SK-N-MC (cell line): ENCODE results near the gene ACOT13.
"Not testable (repeated sequence)": the region's sequence is repeated elsewhere in the genome, so short reads cannot be mapped to it uniquely, and the experiment has no call there.

Experiments used
- DNase-seq: peaks from one replicate; pipeline ENCODE4 v3.0.0-alpha.2; 2011; ENCODE audit warnings: low read depth, low spot score
- H3K27ac ChIP-seq: fragments of 200-600 bp; sonication (generic); 2 replicates; pipeline ENCODE4 v1.5.1; 2016; ENCODE audit warnings: mixed run types
- H3K36me3 ChIP-seq: fragments of 200-600 bp; sonication (generic); 2 replicates; pipeline ENCODE4 v1.6.1; 2017; ENCODE audit warnings: antibody characterized with exemption, low read length, mixed read lengths; ENCODE audit not compliant: insufficient read depth
- H3K4me3 ChIP-seq: fragments of 200-600 bp; sonication (generic); 2 replicates; pipeline ENCODE4 v1.5.1; 2016
- H3K9ac ChIP-seq: fragments of 200-600 bp; sonication (generic); 2 replicates; pipeline ENCODE4 v1.8.0; 2017; ENCODE audit warnings: mixed run types, mixed read lengths; ENCODE audit not compliant: insufficient read length
- H3K9me3 ChIP-seq: fragments of 200-600 bp; sonication (generic); 2 replicates; pipeline ENCODE4 v1.6.1; 2017; ENCODE audit warnings: low read depth, mild to moderate bottlenecking, antibody characterized with exemption, low read length, moderate library complexity, mixed read lengths
- EZH2 ChIP-seq: fragments of 200-600 bp; sonication (generic); IDR thresholded peaks from one replicate; pipeline ENCODE4 v1.6.1; 2017; ENCODE audit warnings: antibody characterized with exemption
- FOXP2 ChIP-seq: optimal IDR thresholded peaks from 2 replicates; pipeline ENCODE3; 2011; ENCODE audit warnings: mild to moderate bottlenecking, moderate library complexity; ENCODE audit not compliant: insufficient read depth; ENCODE audit errors: extremely low read length, control extremely low read depth
- POLR2AphosphoS5 ChIP-seq: IDR thresholded peaks from 2 replicates; pipeline ENCODE4 v1.6.1; 2012; ENCODE audit warnings: mild to moderate bottlenecking, low read depth, low read length, borderline replicate concordance

ACOT13 gene

GRCh38 chr6:24666097-24666640 is 708 bp upstream of the ACOT13 start:
- Histone ChIP-seq H3K27ac (no peak overlapping the region), H3K9ac (peak overlapping the region; percentile 87), H3K4me3 (peak overlapping the region; percentile 97), H3K36me3 (peaks cover 34% of the 10 kb centered on the region), H3K9me3 (no peaks in the 10 kb centered on the region)
- no peak for DNase-seq
- TF ChIP-seq EZH2: no peak
- no peak for TF ChIP-seq FOXP2
- TF ChIP-seq POLR2AphosphoS5: no peak

DNA sequence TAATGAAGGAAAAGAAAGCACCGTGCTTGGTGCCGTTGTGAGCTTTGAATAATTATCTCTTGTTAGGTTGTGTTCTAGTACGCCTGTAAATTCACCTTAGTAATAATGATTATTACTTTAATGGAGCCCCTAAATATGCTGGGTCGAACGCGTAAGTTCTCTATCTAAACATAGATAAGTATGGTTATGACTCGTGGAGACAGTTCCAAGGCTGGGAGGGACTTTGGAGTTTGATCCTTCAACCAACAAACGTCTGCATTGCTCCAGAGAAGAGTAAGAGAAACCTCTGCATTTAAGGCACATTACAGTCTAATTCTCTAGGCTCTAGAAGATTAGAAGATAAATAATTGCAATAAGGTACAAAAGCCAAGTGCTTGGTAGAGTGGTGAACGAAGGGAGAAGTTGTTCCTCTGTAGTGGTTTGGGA is 514 bp downstream of the ACOT13 start:
- peak overlapping the region; percentile 97 for H3K9ac ChIP-seq
- peak overlapping the region; percentile 72 for H3K27ac ChIP-seq
- TF ChIP-seq FOXP2 (no peak), POLR2AphosphoS5 (no peak), EZH2 (no peak)
- no peaks in the 10 kb centered on the region; the same call in 1 of the 2 replicates for H3K9me3 ChIP-seq
- H3K36me3 ChIP-seq: peaks cover 31% of the 10 kb centered on the region
- no peak for DNase-seq
- H3K4me3 ChIP-seq: peak overlapping the region; percentile 97

DNA sequence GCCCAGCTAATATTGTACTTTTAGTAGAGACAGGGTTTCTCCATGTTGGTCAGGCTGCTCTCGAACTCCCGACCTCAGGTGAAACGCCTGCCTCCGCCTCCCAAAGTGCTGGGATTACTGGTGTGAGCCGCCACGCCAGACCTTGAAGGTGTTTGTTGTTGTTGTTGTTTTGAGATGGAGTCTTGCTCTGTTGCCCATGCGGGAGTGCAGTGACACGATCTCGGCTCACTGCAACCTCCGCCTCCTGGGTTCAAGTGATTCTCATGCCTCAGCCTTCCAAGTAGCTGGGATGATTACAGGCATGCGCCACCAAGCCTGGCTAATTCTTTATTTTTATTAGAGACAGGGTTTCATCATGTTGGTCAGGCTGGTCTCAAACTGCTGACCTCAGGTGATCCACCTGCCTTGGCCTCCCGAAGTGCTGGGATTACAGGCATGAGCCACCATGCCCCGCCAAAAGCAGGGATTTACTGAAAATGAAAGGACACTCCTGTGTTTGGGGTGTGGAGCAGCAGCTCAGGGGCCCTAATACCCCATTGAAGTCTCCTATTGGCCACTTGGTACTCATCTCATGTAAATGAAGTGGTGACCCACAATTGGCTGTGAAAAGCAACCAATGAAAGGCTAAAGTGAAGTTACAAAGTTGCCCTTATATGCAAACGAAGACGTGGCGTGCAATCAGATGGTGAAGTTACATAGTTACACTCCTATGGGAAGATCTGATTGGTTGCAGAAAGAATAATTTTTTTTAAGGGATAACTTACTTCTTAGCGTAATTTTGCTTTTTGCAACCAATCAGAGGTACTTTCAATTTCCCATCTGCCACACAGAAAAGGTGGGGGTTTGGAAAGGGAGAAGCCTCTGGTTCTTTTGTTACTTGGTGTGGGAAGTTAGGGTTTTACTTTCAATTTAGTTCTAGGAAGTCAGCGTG is 1.5 kb downstream of the ACOT13 start:
- DNase-seq, H3K27ac ChIP-seq, H3K9ac ChIP-seq, H3K9me3 ChIP-seq: not testable (repeated sequence)
- Histone ChIP-seq H3K4me3 (peak overlapping the region; percentile 97), H3K36me3 (peaks cover 22% of the 10 kb centered on the region)

- no peak for DNase-seq
- H3K9ac ChIP-seq: no peak overlapping the region
- no peak for TF ChIP-seq FOXP2
- TF ChIP-seq POLR2AphosphoS5: no peak
- peaks cover 16% of the 10 kb centered on the region for H3K36me3 ChIP-seq
- H3K4me3 ChIP-seq: no peak overlapping the region
- H3K9me3 ChIP-seq: no peaks in the 10 kb centered on the region; the same call in 1 of the 2 replicates
- H3K27ac ChIP-seq: no peak overlapping the region
Observed at GRCh38 chr6:24668997-24669361, 2.1 kb downstream of the ACOT13 start.

DNA sequence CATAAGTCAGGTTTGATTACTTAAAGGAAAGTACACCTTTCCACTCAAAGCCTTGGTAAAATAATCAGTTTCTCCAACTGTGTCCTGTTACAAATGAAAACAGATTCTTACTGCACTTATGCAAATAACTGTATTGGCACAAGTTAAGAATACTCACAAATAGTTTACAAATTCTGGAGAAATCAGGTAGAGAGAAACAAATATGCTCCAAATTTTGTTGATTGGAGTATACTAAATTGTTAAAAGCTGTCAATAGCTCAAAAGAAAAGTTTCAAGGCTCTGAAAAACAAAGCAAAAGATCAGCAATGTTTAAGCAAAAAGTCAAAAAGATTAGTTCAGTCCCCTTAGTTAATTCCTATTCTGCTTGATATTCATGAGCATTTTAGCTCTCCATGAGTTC is 3.6 kb downstream of the ACOT13 start:
- DNase-seq, H3K27ac ChIP-seq, H3K36me3 ChIP-seq, H3K9me3 ChIP-seq, H3K9ac ChIP-seq, H3K4me3 ChIP-seq: not testable (repeated sequence)

DNA sequence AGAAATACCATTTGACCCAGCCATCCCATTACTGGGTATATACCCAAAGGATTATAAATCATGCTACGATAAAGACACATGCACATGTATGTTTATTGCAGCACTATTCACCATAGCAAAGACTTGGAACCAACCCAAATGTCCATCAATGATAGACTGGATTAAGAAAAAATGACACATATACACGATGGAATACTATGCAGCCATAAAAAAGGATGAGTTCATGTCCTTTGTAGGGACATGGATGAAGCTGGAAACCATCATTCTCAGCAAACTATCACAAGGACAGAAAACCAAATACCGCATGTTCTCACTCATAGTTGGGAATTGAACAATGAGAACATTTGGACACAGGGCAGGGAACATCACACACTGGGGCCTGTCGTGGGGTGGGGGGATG is 4.2 kb downstream of the ACOT13 start:
- H3K36me3 ChIP-seq, H3K9ac ChIP-seq, H3K27ac ChIP-seq, H3K4me3 ChIP-seq, H3K9me3 ChIP-seq, DNase-seq: not testable (repeated sequence)

GRCh38 chr6:24672620-24673182 is 5.8 kb downstream of the ACOT13 start:
- TF ChIP-seq POLR2AphosphoS5 (no peak), FOXP2 (no peak), EZH2 (no peak)
- H3K4me3 ChIP-seq: no peak overlapping the region
- no peak overlapping the region for H3K9ac ChIP-seq
- no peaks in the 10 kb centered on the region; the same call in 1 of the 2 replicates for H3K9me3 ChIP-seq
- no peaks in the 10 kb centered on the region for H3K36me3 ChIP-seq
- H3K27ac ChIP-seq: no peak overlapping the region
- DNase-seq: no peak

DNA sequence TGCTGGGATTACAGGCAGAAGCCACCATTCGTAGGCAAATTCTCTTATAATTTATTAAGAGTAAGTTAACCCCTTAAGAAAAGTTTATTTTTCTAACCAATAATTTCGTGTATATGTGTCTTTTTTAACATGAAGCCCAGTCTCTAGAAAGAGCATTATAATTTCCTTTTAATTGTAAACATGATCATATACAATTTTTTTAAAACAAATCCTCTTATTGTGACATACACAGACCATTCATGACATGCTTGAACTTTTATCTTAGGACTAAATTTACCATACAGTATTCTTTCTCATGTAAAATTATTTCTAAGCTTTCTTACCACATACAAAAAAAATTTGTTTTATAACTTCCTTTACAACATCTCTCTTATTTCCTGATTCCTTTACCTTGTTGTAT is 6.7 kb downstream of the ACOT13 start:
- TF ChIP-seq FOXP2 (no peak), EZH2 (no peak), POLR2AphosphoS5 (no peak)
- no peaks in the 10 kb centered on the region; the same call in 1 of the 2 replicates for H3K9me3 ChIP-seq
- no peak overlapping the region for H3K27ac ChIP-seq
- no peaks in the 10 kb centered on the region for H3K36me3 ChIP-seq
- no peak for DNase-seq
- no peak overlapping the region for H3K9ac ChIP-seq
- H3K4me3 ChIP-seq: no peak overlapping the region

- H3K4me3 ChIP-seq, H3K9ac ChIP-seq, H3K9me3 ChIP-seq, DNase-seq, H3K27ac ChIP-seq, H3K36me3 ChIP-seq: not testable (repeated sequence)
Observed at GRCh38 chr6:24678792-24679352, 12.0 kb downstream of the ACOT13 start.
